Glomerular endothelial cell (primary cell): ENCODE data around the gene DRAM1. TPM values are rescaled to one million over a fixed set of nuclear protein-coding genes. Genes with fewer than 3 reads are reported as not detected.

Experiments
- total RNA-seq: library from RNA; depleted of rRNA; stranded (reverse); fragments of >200 nt; gene quantifications from 2 replicates; pipeline ENCODE4 v1.2.3, GENCODE V29; 2015

Gene DRAM1
- total RNA-seq, 1 donor from 2014 or later: 50.1 TPM

Other genes starting within 250 kb of the DRAM1 start
- gene CHPT1, start 179.9 kb upstream of the DRAM1 start, total RNA-seq: 23.9 and 28.1 TPM in 2 replicates
- 2.0 TPM in 1 of 2 replicates, not detected in the other for gene SYCP3, start 138.1 kb upstream of the DRAM1 start, total RNA-seq
- 38.3 and 44.7 TPM in 2 replicates for gene GNPTAB, start 46.6 kb upstream of the DRAM1 start, total RNA-seq
- gene WASHC3, start 184.4 kb downstream of the DRAM1 start, total RNA-seq: 67.8 and 93.9 TPM in 2 replicates
- gene NUP37, start 242.5 kb downstream of the DRAM1 start, total RNA-seq: 24.6 and 34.0 TPM in 2 replicates
- gene PARPBP, start 242.6 kb downstream of the DRAM1 start, total RNA-seq: 3.8 and 7.2 TPM in 2 replicates